GM21786 (cell line): ENCODE data around the gene RARRES2.
"Not testable (repeated sequence)": the region's sequence is repeated elsewhere in the genome, so short reads cannot be mapped to it uniquely, and the experiment has no call there.

Experiments used
- ATAC-seq: cut with Tn5 transposase; IDR thresholded peaks from one replicate; pipeline ENCODE4 v1.9.1; 2021; ENCODE audit not compliant: unreplicated experiment

Gene RARRES2

GRCh38 chr7:150322114-150322832 lies 19.2 kb downstream of the RARRES2 start:
- ATAC-seq, result peak; percentile 30

- ATAC-seq, result no peak
Measured at GRCh38 chr7:150321788-150322113, 19.7 kb downstream of the RARRES2 start.

GRCh38 chr7:150317748-150318444 lies 23.5 kb downstream of the RARRES2 start:
- no peak for ATAC-seq

GRCh38 chr7:150316987-150317386 lies 24.4 kb downstream of the RARRES2 start:
- ATAC-seq, result not testable (repeated sequence)

- no peak for ATAC-seq
Measured at GRCh38 chr7:150314639-150315239, 26.7 kb downstream of the RARRES2 start.

- no peak for ATAC-seq
Measured at GRCh38 chr7:150313870-150314269, 27.6 kb downstream of the RARRES2 start.

GRCh38 chr7:150313367-150313809 lies 28.0 kb downstream of the RARRES2 start:
- ATAC-seq, result no peak

GRCh38 chr7:150312649-150313366 lies 28.6 kb downstream of the RARRES2 start:
- ATAC-seq, result not testable (repeated sequence)

- ATAC-seq, result no peak
Measured at GRCh38 chr7:150311711-150312110, 29.7 kb downstream of the RARRES2 start.

- no peak for ATAC-seq
Measured at GRCh38 chr7:150311146-150311545, 30.3 kb downstream of the RARRES2 start.

- no peak for ATAC-seq
Measured at GRCh38 chr7:150308575-150308974, 32.9 kb downstream of the RARRES2 start.

- no peak for ATAC-seq
Measured at GRCh38 chr7:150307904-150308303, 33.5 kb downstream of the RARRES2 start.

GRCh38 chr7:150307129-150307528 lies 34.3 kb downstream of the RARRES2 start:
- ATAC-seq, result no peak

- ATAC-seq, result not testable (repeated sequence)
Measured at GRCh38 chr7:150306377-150306776, 35.1 kb downstream of the RARRES2 start.

- not testable (repeated sequence) for ATAC-seq
Measured at GRCh38 chr7:150305903-150306284, 35.5 kb downstream of the RARRES2 start.

- not testable (repeated sequence) for ATAC-seq
Measured at GRCh38 chr7:150305259-150305902, 36.0 kb downstream of the RARRES2 start.

GRCh38 chr7:150304499-150305258 lies 36.8 kb downstream of the RARRES2 start:
- ATAC-seq, result not testable (repeated sequence)

- not testable (repeated sequence) for ATAC-seq
Measured at GRCh38 chr7:150302908-150303310, 38.5 kb downstream of the RARRES2 start.

GRCh38 chr7:150297978-150298377 lies 43.5 kb downstream of the RARRES2 start:
- ATAC-seq, result not testable (repeated sequence)

- ATAC-seq, result not testable (repeated sequence)
Measured at GRCh38 chr7:150296802-150297201, 44.6 kb downstream of the RARRES2 start.
